Neural cell (in vitro differentiated cells): ENCODE measurements around the gene SMAD7. TPM values are rescaled to one million over a fixed set of nuclear protein-coding genes. Genes with fewer than 3 reads are reported as not detected.

Source experiments
- H2AFZ ChIP-seq: fragments of 200-600, 300-800 bp; sonication (generic), shearing (Covaris generic); 2 replicates; pipeline ENCODE4 v1.6.0; 2014; ENCODE audit warnings: low read depth, mild to moderate bottlenecking, antibody characterized with exemption, low read length, moderate library complexity
- H3F3A ChIP-seq: fragments of 200-600 bp; shearing (Covaris generic); 2 replicates; pipeline ENCODE4 v1.6.1; 2016; ENCODE audit warnings: mild to moderate bottlenecking, moderate library complexity, mixed read lengths, antibody characterized with exemption, low read length; ENCODE audit not compliant: insufficient read depth, poor library complexity, severe bottlenecking
- H3K27ac ChIP-seq: fragments of 200-600, 300-800 bp; sonication (generic), shearing (Covaris generic); 2 replicates; pipeline ENCODE4 v1.5.1; 2014; ENCODE audit warnings: mild to moderate bottlenecking, low read length, moderate library complexity
- H3K27me3 ChIP-seq: fragments of 300-800, 200-600 bp; sonication (generic), shearing (Covaris generic); 2 replicates; pipeline ENCODE4 v1.6.0; 2014; ENCODE audit warnings: mild to moderate bottlenecking, low read depth, low read length, moderate library complexity; ENCODE audit not compliant: insufficient read depth
- H3K36me3 ChIP-seq: fragments of 300-800, 200-600 bp; sonication (generic), shearing (Covaris generic); 2 replicates; pipeline ENCODE4 v1.5.1; 2014; ENCODE audit warnings: mild to moderate bottlenecking, antibody characterized with exemption, low read length, moderate library complexity; ENCODE audit not compliant: insufficient read depth
- H3K4me2 ChIP-seq: fragments of 300-800, 200-600 bp; sonication (generic), shearing (Covaris generic); 2 replicates; pipeline ENCODE4 v1.6.0; 2014; ENCODE audit warnings: mild to moderate bottlenecking, low read length
- H3K4me3 ChIP-seq: fragments of 300-800, 200-600 bp; sonication (generic), shearing (Covaris generic); 2 replicates; pipeline ENCODE4 v1.5.1; 2014; ENCODE audit warnings: mild to moderate bottlenecking, low read length, moderate library complexity
- H3K79me2 ChIP-seq: fragments of 200-600 bp; shearing (Covaris generic); replicated peaks from 2 replicates; pipeline ENCODE4 v1.6.0; 2014; ENCODE audit warnings: mild to moderate bottlenecking, low read length, moderate library complexity; ENCODE audit not compliant: insufficient read depth
- H3K9ac ChIP-seq: fragments of 300-800, 200-600 bp; sonication (generic), shearing (Covaris generic); 2 replicates; pipeline ENCODE4 v1.6.1; 2016; ENCODE audit warnings: mild to moderate bottlenecking, low read length, mixed read lengths
- H3K9me2 ChIP-seq: fragments of 200-600 bp; shearing (Covaris generic); 2 replicates; pipeline ENCODE4 v1.6.1; 2016; ENCODE audit warnings: mild to moderate bottlenecking, low read length, mixed read lengths; ENCODE audit not compliant: insufficient read depth
- H3K9me3 ChIP-seq: fragments of 200-600, 300-800 bp; sonication (generic), shearing (Covaris generic); 2 replicates; pipeline ENCODE4 v1.6.1; 2016; ENCODE audit warnings: mild to moderate bottlenecking, mixed run types, low read length, moderate library complexity, mixed read lengths
- H4K20me1 ChIP-seq: fragments of 200-600 bp; shearing (Covaris generic); 2 replicates; pipeline ENCODE4 v1.6.1; 2016; ENCODE audit warnings: mild to moderate bottlenecking, mixed run types; ENCODE audit not compliant: insufficient read depth
- EP300 ChIP-seq: fragments of 450-650 bp; conservative IDR thresholded peaks from 2 replicates; pipeline ENCODE4 v1.6.1; 2014; ENCODE audit warnings: antibody characterized with exemption, mild to moderate bottlenecking, moderate library complexity; ENCODE audit not compliant: poor library complexity, severe bottlenecking
- EZH2 ChIP-seq: fragments of 200-600, 300-800 bp; shearing (Covaris generic), sonication (generic); IDR thresholded peaks from 2 replicates; pipeline ENCODE4 v1.6.1; 2014; ENCODE audit warnings: antibody characterized with exemption, low read length, borderline replicate concordance, mild to moderate bottlenecking; ENCODE audit not compliant: insufficient read depth, poor library complexity, severe bottlenecking
- MXI1 ChIP-seq: fragments of 450-650 bp; conservative IDR thresholded peaks from 2 replicates; pipeline ENCODE4 v1.6.1; 2014; ENCODE audit warnings: antibody characterized with exemption, mild to moderate bottlenecking; ENCODE audit not compliant: poor library complexity, severe bottlenecking
- POLR2AphosphoS5 ChIP-seq: IDR thresholded peaks from 2 replicates; pipeline ENCODE4 v1.6.1; 2012
- RAD21 ChIP-seq: fragments of 450-650 bp; conservative IDR thresholded peaks from 2 replicates; pipeline ENCODE4 v1.6.1; 2014; ENCODE audit warnings: antibody characterized with exemption, mild to moderate bottlenecking, moderate library complexity
- SMC3 ChIP-seq: fragments of 450-650 bp; conservative IDR thresholded peaks from 2 replicates; pipeline ENCODE4 v1.6.1; 2014; ENCODE audit warnings: antibody characterized with exemption, mild to moderate bottlenecking, moderate library complexity; ENCODE audit not compliant: poor library complexity
- TAF1 ChIP-seq: IDR thresholded peaks from 2 replicates; pipeline ENCODE4 v1.6.1; 2012; ENCODE audit warnings: low read depth
- polyA plus RNA-seq: library from polyadenylated mRNA; depleted of rRNA; stranded (reverse); fragments of >200 nt; gene quantifications from 2 replicates; pipeline ENCODE4 v1.2.3, GENCODE V29; 2014
- TF ChIP-seq, protein P1 (sequence below): fragments of 450-650 bp; IDR thresholded peaks from 2 replicates; pipeline ENCODE4 v1.5.1; 2014; ENCODE audit warnings: antibody characterized with exemption, mild to moderate bottlenecking, moderate library complexity; ENCODE audit not compliant: poor library complexity, severe bottlenecking
- TF ChIP-seq, protein P2 (sequence below): IDR thresholded peaks from 2 replicates; pipeline ENCODE4 v1.6.1; 2012; ENCODE audit warnings: borderline replicate concordance

The SMAD7 gene
- polyA plus RNA-seq, 1 donor from 2014 or later: 3.8 TPM

DNA sequence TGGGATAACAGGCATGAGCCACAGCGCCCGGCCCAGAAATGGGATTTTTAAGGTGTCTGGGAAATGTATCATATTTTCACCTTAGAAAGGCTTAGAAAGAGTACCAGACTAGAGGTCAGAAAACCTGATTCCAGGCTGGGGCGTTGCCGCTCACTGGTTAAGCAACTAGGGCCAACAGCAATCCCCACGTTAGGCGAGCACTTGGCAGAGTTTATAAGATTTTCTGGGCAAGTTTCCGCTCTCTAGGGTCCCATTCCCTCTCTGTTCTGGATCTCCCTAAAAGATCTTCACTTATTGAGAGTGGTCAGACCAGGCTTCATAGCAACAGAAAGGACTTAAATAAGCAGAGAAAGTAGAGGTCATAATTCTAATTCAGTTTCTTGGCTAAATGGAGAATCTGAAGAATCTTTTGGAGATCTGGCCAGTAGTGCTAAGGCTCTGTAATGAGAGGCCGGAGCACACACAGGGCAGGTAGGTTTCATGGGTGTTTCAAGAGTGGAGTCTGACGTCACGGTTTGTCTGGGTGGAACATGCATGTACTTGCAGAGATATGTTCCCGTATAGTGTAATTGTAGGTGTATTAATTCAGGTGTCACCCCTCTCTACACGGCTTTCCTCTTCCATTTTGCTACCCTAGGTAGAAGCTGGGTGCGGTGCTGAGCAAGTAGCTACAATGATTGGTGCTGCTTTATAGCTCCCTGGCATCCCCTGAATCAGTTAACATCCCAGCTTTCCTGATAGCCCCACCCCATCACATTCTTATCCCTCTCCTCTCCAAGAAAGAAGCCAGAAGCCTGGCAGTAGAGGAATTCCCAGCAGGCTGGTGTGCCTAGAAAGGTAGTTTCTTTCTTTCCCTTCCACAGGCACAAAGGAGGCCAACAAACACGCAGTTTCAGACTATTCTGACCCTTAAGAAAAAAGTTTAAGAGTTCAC is 4.4 kb upstream of the SMAD7 start:
- Histone ChIP-seq H3K79me2 (no peaks in the 10 kb centered on the region), H3K9me2 (no peaks in the 10 kb centered on the region), H2AFZ (no peak overlapping the region), H3K9me3 (no peaks in the 10 kb centered on the region), H3K4me3 (no peak overlapping the region), H3F3A (no peaks in the 10 kb centered on the region), H4K20me1 (no peaks in the 10 kb centered on the region), H3K27ac (no peak overlapping the region), H3K9ac (no peak overlapping the region), H3K4me2 (no peak overlapping the region), H3K36me3 (no peaks in the 10 kb centered on the region), H3K27me3 (no peaks in the 10 kb centered on the region)
- TF ChIP-seq TAF1: no peak
- no peak for TF ChIP-seq SMC3
- TF ChIP-seq, protein P1, sequence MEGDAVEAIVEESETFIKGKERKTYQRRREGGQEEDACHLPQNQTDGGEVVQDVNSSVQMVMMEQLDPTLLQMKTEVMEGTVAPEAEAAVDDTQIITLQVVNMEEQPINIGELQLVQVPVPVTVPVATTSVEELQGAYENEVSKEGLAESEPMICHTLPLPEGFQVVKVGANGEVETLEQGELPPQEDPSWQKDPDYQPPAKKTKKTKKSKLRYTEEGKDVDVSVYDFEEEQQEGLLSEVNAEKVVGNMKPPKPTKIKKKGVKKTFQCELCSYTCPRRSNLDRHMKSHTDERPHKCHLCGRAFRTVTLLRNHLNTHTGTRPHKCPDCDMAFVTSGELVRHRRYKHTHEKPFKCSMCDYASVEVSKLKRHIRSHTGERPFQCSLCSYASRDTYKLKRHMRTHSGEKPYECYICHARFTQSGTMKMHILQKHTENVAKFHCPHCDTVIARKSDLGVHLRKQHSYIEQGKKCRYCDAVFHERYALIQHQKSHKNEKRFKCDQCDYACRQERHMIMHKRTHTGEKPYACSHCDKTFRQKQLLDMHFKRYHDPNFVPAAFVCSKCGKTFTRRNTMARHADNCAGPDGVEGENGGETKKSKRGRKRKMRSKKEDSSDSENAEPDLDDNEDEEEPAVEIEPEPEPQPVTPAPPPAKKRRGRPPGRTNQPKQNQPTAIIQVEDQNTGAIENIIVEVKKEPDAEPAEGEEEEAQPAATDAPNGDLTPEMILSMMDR: no peak
- no peak for TF ChIP-seq POLR2AphosphoS5
- no peak for TF ChIP-seq EZH2
- no peak for TF ChIP-seq RAD21
- TF ChIP-seq, protein P2, sequence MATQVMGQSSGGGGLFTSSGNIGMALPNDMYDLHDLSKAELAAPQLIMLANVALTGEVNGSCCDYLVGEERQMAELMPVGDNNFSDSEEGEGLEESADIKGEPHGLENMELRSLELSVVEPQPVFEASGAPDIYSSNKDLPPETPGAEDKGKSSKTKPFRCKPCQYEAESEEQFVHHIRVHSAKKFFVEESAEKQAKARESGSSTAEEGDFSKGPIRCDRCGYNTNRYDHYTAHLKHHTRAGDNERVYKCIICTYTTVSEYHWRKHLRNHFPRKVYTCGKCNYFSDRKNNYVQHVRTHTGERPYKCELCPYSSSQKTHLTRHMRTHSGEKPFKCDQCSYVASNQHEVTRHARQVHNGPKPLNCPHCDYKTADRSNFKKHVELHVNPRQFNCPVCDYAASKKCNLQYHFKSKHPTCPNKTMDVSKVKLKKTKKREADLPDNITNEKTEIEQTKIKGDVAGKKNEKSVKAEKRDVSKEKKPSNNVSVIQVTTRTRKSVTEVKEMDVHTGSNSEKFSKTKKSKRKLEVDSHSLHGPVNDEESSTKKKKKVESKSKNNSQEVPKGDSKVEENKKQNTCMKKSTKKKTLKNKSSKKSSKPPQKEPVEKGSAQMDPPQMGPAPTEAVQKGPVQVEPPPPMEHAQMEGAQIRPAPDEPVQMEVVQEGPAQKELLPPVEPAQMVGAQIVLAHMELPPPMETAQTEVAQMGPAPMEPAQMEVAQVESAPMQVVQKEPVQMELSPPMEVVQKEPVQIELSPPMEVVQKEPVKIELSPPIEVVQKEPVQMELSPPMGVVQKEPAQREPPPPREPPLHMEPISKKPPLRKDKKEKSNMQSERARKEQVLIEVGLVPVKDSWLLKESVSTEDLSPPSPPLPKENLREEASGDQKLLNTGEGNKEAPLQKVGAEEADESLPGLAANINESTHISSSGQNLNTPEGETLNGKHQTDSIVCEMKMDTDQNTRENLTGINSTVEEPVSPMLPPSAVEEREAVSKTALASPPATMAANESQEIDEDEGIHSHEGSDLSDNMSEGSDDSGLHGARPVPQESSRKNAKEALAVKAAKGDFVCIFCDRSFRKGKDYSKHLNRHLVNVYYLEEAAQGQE: no peak
- TF ChIP-seq EP300: no peak

DNA sequence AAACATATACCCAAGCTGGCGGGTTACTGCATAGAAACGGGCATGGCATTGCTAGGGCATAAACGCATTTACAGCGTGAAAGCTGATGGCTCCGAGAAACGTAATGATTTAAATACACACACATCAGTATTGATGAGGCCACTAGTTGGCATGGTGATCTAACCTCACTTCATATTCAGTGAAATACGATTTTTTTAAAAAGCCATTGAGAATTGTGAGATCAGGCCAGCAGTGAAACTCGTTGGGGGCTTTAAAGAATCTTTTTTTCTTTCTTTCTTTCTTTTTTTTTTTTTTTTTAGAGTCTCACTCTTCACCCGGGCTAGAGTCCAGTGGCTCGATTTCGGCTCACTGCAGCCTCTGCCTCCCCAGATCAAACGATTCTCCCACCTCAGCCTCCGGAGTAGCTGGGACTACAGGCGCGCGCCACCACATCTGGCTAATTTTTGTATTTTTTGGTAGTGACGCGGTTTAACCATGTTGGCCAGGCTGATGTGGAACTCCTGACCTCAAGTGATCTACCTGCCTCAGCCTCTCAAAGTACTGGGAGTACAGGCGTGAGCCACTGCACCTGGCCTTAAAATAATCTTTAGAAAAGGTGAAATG is 2.4 kb upstream of the SMAD7 start:
- Histone ChIP-seq H3K4me3 (peak overlapping the region; percentile 75), H3K79me2 (peaks cover 14% of the 10 kb centered on the region), H3K9me3 (no peaks in the 10 kb centered on the region), H2AFZ (peak overlapping the region; percentile 63), H3K27ac (peak overlapping the region; percentile 84), H4K20me1 (no peaks in the 10 kb centered on the region), H3K36me3 (no peaks in the 10 kb centered on the region), H3K27me3 (peaks cover 11% of the 10 kb centered on the region), H3K4me2 (peak overlapping the region; percentile 73), H3K9me2 (no peaks in the 10 kb centered on the region), H3F3A (peaks cover 4% of the 10 kb centered on the region), H3K9ac (peak overlapping the region; percentile 82)
- TF ChIP-seq MXI1 (no peak), TAF1 (no peak), RAD21 (no peak), SMC3 (no peak), EP300 (no peak), POLR2AphosphoS5 (no peak), EZH2 (no peak)
- TF ChIP-seq, protein P2: no peak
- TF ChIP-seq, protein P1: no peak
